PC-3 (cell line): ENCODE data around the gene SCARB1. TPM values are rescaled to one million over a fixed set of nuclear protein-coding genes. Genes with fewer than 3 reads are reported as not detected.

Experiments used
- ATAC-seq: fragments of 200-7000 bp; cut with Tn5 transposase; 2 replicates; pipeline ENCODE4 v1.9.1; 2020; ENCODE audit warnings: mild to moderate bottlenecking, moderate library complexity
- BruUV-seq: library from RNA; stranded (reverse); fragments of 400-500 nt; replicated peaks from 2 replicates; lab custom pipeline; 2021; lab: Mats Ljungman, UMichigan
- CTCF ChIA-PET: fragments of 300-600 bp; sonication (Branson Sonifier 250); formaldehyde crosslinking; loops from one replicate; lab custom pipeline; 2022; ENCODE audit warnings: antibody characterized with exemption; lab: Charles Lee
- POLR2A ChIA-PET: fragments of 300-600 bp; sonication (Branson Sonifier 250); formaldehyde crosslinking; loops from one replicate; lab custom pipeline; 2022; ENCODE audit warnings: antibody characterized with exemption; ENCODE audit not compliant: unreplicated experiment; lab: Charles Lee
- DNase-seq: peaks from one replicate; pipeline ENCODE4 v3.0.0-alpha.2; 2015
- H2AFZ ChIP-seq: fragments of 300-600 bp; sonication (generic); 2 replicates; pipeline ENCODE4 v1.6.0; 2016; ENCODE audit warnings: antibody characterized with exemption, low read length
- H3F3A ChIP-seq: fragments of 300-600 bp; sonication (generic); one replicate; pipeline ENCODE4 v1.6.0; 2017; ENCODE audit warnings: antibody characterized with exemption, low read length, control low read depth, mild to moderate bottlenecking; ENCODE audit not compliant: unreplicated experiment
- H3K27ac ChIP-seq: fragments of 300-600 bp; sonication (generic); 2 replicates; pipeline ENCODE4 v1.5.1; 2016; ENCODE audit warnings: mild to moderate bottlenecking, low read length
- H3K27me3 ChIP-seq: fragments of 300-600 bp; sonication (generic); 2 replicates; pipeline ENCODE4 v1.6.1; 2016; ENCODE audit warnings: low read length, mixed read lengths
- H3K36me3 ChIP-seq: fragments of 300-600 bp; sonication (generic); 2 replicates; pipeline ENCODE4 v1.6.1; 2016; ENCODE audit warnings: low read depth, mixed run types, low read length, mixed read lengths
- H3K4me1 ChIP-seq: fragments of 300-600 bp; sonication (generic); 2 replicates; pipeline ENCODE4 v1.5.1; 2016; ENCODE audit warnings: low read length; ENCODE audit not compliant: insufficient read depth
- H3K4me2 ChIP-seq: fragments of 300-600 bp; sonication (generic); 2 replicates; pipeline ENCODE4 v1.6.0; 2016; ENCODE audit warnings: low read length
- H3K4me3 ChIP-seq: fragments of 300-600 bp; sonication (generic); 2 replicates; pipeline ENCODE4 v1.5.1; 2016; ENCODE audit warnings: mild to moderate bottlenecking, low read length, mixed read lengths
- H3K79me2 ChIP-seq: fragments of 300-600 bp; sonication (generic); 2 replicates; pipeline ENCODE4 v1.6.1; 2017; ENCODE audit warnings: low read length, mixed read lengths
- H3K9ac ChIP-seq: fragments of 300-600 bp; sonication (generic); 2 replicates; pipeline ENCODE4 v1.6.0; 2016; ENCODE audit warnings: mild to moderate bottlenecking, low read length
- H3K9me2 ChIP-seq: fragments of 300-600 bp; sonication (generic); replicated peaks from 2 replicates; pipeline ENCODE4 v1.6.1; 2016; ENCODE audit warnings: mixed run types, low read length, mixed read lengths
- H3K9me3 ChIP-seq: fragments of 300-600 bp; sonication (generic); 2 replicates; pipeline ENCODE4 v1.6.1; 2016; ENCODE audit warnings: low read length, mixed read lengths
- H4K20me1 ChIP-seq: fragments of 300-600 bp; sonication (generic); 2 replicates; pipeline ENCODE4 v1.6.1; 2016; ENCODE audit warnings: low read length, mixed read lengths
- CTCF ChIP-seq: fragments of 300-600 bp; sonication (generic); conservative IDR thresholded peaks from 2 replicates; pipeline ENCODE4 v1.5.1; 2017; ENCODE audit warnings: antibody characterized with exemption, low read depth, mild to moderate bottlenecking, low read length
- EZH2 ChIP-seq: fragments of 300-600 bp; sonication (generic); IDR thresholded peaks from one replicate; pipeline ENCODE4 v1.6.1; 2017; ENCODE audit warnings: antibody characterized with exemption, mild to moderate bottlenecking, low read length; ENCODE audit not compliant: unreplicated experiment
- EZH2phosphoT487 ChIP-seq: fragments of 300-600 bp; sonication (generic); IDR thresholded peaks from 2 replicates; pipeline ENCODE4 v1.6.1; 2018; ENCODE audit warnings: mild to moderate bottlenecking, antibody characterized with exemption, low read length, borderline replicate concordance
- intact Hi-C: fragments of 100-400 bp; cut with micrococcal nuclease; formaldehyde crosslinking; loops from 2 replicates; pipeline ENCODE4 v1.9.0; 2023
- total RNA-seq: library from RNA; depleted of rRNA; stranded (reverse); fragments of >200 nt; gene quantifications from 2 replicates; pipeline ENCODE4 v1.2.3, GENCODE V29; 2014

SCARB1 gene
- total RNA-seq, 1 experiment from 2014 or later: 79.1 TPM

- no peak overlapping the region for H3K27ac ChIP-seq
- no peaks in the 10 kb centered on the region for H3K9me3 ChIP-seq
- no peaks in the 10 kb centered on the region for H3K9me2 ChIP-seq
- peaks cover 43% of the 10 kb centered on the region for H3K4me1 ChIP-seq
- H4K20me1 ChIP-seq: no peaks in the 10 kb centered on the region
- H3K36me3 ChIP-seq: no peaks in the 10 kb centered on the region
- H3K79me2 ChIP-seq: no peaks in the 10 kb centered on the region
- no peaks in the 10 kb centered on the region for H3K27me3 ChIP-seq
- POLR2A ChIA-PET: no interaction called here
- no TSS peak for BruUV-seq
- H3K4me3 ChIP-seq: peak overlapping the region; percentile 37; the same call in 1 of the 2 replicates
- H2AFZ ChIP-seq: peak overlapping the region; percentile 75
- H3K9ac ChIP-seq: no peak overlapping the region
- peak; percentile 29 for DNase-seq
- CTCF ChIA-PET: interaction anchor here (1.4 kb wide), 1 partner anchor 31 kb away, joined by 5 read pairs; no protein-coding TSS in a partner anchor
- intact Hi-C loops: loop anchor here (1.0 to 5.0 kb wide), 2 partner anchors 385 to 736 kb away; no protein-coding TSS in a partner anchor
- H3K4me2 ChIP-seq: peak overlapping the region; percentile 69
- ATAC-seq: peak; percentile 14
- no peak for TF ChIP-seq EZH2
- no peak for TF ChIP-seq EZH2phosphoT487
- no peak for TF ChIP-seq CTCF
- H3F3A ChIP-seq: peaks cover 7% of the 10 kb centered on the region
These were observed 91.1 kb downstream of the SCARB1 start for GRCh38 chr12:124772289-124773170.

- CTCF ChIA-PET: interaction anchor here (0.7 to 1.4 kb wide), 2 partner anchors 31 to 739 kb away, joined by 3 to 5 read pairs; no protein-coding TSS in a partner anchor
- intact Hi-C loops: loop anchor here (1.0 to 5.0 kb wide), 2 partner anchors 384 to 735 kb away; no protein-coding TSS in a partner anchor
These were observed 92.0 kb downstream of the SCARB1 start for GRCh38 chr12:124771462-124772288.

More at GRCh38 chr12:124771462-124772288, 92.0 kb downstream of the SCARB1 start:
- H3K27me3 ChIP-seq: no peaks in the 10 kb centered on the region
- peak overlapping the region; percentile 69 for H3K4me2 ChIP-seq
- no peaks in the 10 kb centered on the region for H3K79me2 ChIP-seq
- H3K9me2 ChIP-seq: no peaks in the 10 kb centered on the region
- H3K4me3 ChIP-seq: peak overlapping the region; percentile 37
- H3F3A ChIP-seq: peaks cover 6% of the 10 kb centered on the region
- TF ChIP-seq EZH2 (no peak), CTCF (peak; percentile 99), EZH2phosphoT487 (no peak)
- no TSS peak for BruUV-seq
- no peaks in the 10 kb centered on the region for H4K20me1 ChIP-seq
- H2AFZ ChIP-seq: peak overlapping the region; percentile 75
- H3K27ac ChIP-seq: no peak overlapping the region
- DNase-seq: peak; percentile 89
- no peak overlapping the region for H3K9ac ChIP-seq
- POLR2A ChIA-PET: no interaction called here
- H3K36me3 ChIP-seq: no peaks in the 10 kb centered on the region
- peak; percentile 41 for ATAC-seq
- H3K4me1 ChIP-seq: peaks cover 43% of the 10 kb centered on the region
- no peaks in the 10 kb centered on the region for H3K9me3 ChIP-seq
